Stimulated activated CD4-positive, alpha-beta T cell treated with anti-CD3 and anti-CD28 coated beads, Interleukin-2, amount 100 ng/mL, for 48 hours (primary cell): ENCODE measurements around the gene TRPV3.
"Not testable (repeated sequence)": the region's sequence is repeated elsewhere in the genome, so short reads cannot be mapped to it uniquely, and the experiment has no call there.

Experiments used
- DNase-seq, 2 donors: peaks; one replicate each; pipeline ENCODE4 v3.0.0-alpha.2; 2020

Gene TRPV3

DNA sequence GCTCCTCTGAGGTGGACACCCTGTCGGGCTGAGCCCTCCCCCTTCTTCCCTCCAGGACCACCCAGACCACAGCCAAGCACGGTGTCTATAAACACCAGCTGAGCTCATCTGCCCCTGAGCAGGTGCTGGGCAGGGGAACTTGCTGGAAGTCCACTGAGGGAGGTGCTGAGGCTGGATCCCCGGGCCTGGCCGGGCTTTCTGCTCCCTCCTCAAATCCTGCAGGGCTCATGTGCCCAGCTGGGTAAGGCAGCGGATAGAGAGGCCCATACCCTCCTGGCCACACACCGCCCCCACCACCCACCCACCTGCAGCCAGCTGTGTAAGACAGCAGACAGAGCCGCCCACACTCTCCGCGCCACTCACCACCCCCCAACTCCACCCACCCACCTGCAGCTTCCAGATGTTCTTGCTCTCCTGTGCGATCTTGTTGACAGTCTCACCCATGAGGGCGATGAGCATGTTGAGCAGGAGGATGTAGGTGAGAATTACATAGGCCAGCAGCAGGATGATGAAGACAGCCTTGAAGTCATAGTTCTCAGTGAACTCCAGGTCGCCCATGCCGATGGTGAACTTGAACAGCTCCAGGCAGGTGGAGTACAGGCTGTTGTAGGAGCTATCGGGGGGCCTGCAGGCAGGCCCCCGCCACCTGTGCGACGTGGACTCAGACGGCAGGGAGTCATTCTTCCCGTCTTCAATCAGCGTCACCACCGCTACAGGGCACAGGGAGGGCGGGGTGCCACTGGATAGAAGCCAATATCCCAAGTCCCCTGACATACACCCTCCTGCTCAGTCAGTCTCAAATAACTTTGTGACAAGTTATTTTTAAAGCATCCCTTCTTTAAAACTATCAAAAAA, 15.9 kb upstream of the TRPV3 start:
- DNase-seq, result no peak

DNA sequence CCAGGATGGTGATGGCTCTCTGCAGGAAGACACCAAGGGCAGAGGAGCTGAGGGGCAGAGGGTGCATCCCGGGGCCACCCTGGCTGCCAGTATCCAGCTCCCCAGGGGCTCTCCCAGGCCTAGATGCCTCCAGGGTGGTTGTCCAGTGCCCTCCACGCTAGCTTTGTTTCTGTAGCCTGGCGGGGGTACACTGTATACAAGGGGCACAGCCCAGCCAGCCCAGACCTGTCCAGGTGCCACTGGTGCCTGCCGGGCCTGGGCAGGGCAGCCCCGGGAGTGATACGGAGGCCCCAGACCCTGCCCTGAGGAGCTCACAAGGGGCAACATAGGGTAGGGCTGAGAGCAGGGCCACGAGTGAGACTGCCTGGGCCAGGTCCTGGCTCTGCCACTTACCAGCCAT, 14.6 kb upstream of the TRPV3 start:
- DNase-seq, result no peak

DNA sequence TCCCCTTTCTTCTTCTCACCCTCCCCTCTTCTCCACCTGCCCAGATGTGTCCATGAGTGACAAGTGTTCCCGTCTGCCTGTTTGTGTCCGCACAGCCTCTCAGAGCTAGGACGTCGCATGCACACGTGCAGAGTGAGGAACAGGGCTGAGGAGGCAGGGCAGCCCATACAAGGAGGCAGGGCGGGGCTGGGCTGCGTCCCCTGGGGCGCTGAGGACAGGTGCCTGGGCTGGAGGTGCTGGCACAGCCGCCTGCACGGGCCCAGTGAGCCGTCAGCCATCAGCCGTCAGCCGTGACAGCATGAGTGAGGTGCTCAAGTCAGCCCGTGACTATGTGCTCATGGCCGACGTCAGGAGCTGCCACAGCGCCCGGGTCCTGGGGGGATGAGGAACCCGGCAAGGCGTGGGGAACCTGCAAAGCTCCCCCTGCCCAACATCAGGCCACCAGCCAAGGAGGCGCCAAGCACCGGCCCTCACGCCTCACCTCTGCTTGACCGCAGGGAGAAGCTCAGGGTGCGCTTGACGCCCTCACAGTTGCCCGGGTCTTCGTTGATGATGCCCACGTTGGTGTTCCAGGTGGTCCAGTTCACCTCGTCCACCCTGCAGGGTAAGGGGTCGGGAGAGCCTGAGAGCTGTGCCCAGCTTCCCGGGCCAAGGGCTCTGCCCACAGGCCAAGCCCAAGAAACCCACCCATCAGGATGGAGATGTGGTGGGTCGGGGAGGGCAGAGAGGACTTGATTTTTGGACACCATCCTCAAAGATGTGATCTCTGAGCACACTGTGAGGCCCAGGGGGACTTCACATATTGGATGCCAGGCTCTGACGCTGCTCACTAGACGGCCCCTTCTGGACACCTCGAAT, 13.7 kb upstream of the TRPV3 start:
- DNase-seq, result no peak

DNA sequence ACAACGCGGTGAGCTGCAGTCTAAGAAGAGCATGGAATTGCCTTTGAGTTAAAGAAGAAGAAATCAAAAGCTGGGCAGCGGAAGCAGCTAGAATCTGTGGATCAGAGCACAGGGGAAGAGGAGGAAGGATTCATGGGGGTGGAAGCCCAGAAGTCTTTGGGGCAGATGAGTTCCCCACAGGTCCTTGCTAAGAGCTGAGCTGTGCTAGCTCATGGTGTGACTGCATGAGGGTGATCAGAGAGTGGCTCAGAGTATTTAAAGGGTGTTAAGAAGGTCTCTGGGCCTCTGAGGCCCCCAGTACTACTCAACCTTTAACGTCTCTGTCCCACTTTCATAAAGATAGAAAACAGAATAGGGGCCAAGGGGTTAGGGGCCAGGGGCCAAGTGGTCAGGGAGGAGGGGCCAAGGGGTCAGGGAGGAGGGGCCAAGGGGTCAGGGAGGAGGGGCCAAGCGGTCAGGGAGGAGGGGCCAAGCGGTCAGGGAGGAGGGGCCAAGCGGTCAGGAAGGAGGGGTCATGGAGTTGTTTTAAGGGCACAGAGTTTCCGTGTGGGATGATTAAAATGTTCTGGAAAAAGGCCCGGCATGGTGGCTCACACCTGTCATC, 12.0 kb upstream of the TRPV3 start:
- DNase-seq, result no peak

DNA sequence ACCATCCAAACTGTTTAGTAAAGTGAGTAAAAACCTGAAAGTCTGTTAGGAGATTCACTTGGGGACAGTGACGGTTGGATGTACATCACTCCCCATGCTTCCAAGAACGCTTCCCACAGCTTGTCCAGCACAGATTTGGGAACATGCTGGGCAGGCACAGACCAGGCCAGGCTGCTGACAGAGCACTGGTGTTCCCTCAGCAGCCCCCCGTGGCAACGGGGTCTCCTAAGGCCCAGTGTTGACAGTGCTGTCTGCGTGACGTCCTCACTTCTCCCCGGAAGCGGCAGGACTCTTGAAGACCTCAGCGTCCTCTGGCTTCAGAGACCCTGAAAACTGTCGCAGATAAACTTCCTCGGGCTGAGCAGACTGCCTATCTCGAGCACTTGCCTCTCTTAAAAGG, 8.9 kb upstream of the TRPV3 start:
- no peak for DNase-seq

DNA sequence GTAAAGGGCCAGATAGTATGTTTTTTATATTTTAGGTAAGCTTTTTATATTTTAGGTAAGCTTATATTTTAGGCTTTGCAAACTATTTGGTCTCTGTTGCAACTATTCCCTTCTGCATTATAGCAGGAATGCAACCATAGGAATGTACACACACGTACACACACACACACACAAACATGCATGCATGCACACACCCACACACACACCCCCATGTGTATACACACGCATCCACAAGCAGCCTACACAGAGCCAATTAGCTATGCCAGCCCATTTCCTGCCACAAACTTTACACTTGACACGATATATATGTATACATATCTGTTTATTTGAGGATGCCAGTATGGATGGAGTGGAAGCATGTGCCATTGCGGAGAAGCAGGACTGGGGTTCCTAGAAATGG, 7.5 kb upstream of the TRPV3 start:
- DNase-seq, result no peak

DNA sequence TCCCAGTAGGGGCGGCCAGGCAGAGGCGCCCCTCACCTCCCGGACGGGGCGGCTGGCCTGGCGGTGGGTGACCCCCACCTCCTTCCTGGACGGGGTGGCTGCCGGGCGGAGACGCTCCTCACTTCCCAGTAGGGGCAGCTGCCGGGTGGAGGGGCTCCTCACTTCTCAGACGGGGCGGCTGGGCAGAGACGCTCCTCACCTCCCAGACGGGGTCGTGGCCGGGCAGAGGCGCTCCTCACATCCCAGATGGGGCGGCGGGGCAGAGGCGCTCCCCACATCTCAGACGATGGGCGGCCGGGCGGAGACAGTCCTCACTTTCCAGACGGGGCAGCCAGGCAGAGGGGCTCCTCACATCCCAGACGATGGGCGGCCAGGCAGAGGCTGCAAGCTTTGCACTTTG, 6.6 kb upstream of the TRPV3 start:
- DNase-seq, result not testable (repeated sequence)

DNA sequence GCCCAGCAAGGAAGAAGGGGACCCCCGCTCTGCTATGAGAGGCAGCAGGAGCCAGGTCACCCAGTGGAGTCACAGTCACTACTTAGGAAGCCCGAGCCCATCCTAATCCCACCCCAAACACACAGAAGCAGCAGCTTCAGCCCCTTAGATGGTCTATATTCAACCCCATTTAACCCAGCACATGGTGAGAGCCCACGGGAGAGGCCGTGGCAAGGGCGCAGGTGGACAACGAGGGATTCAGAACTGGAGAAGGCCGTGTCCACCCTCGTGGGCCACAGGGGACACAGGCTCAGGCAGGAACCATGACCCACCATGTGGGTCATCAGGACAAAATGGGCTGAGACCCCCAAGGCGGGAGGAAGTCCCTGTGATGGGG, 1.6 kb upstream of the TRPV3 start:
- DNase-seq, result no peak

DNA sequence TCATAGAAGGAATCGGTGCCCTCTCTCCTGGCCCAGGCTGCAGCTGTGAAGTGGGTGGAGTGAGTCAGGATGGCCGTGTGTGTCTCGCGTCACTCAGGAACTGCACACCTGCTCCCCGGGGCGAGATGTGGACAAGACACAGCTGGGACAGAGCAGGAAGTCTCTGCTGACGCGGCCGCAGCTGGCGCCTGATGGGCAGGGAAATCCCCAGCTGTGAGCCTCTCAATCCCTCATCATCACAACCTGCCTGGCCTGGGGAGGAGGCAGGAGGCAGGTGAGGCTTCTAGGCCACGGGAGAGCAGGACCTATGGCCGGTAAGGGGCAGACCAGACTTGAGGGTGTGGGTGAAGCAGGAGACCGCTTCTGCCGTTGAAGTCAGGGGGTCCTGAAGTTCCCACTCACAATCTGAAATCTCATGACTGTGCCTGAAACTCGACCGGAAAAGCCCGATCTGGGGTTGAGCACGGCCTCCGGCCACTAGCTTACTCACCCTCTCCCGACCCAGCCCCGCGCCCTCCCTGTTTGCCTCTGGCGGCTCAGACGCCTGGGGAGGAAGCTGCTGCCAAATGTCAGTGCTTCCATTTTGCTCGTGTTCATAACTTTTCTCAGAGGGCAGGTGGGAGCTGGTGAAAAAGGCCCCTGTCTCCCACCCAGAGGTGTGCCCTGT, 1.1 kb upstream of the TRPV3 start:
- peak; percentile 29 to 45 for DNase-seq

DNA sequence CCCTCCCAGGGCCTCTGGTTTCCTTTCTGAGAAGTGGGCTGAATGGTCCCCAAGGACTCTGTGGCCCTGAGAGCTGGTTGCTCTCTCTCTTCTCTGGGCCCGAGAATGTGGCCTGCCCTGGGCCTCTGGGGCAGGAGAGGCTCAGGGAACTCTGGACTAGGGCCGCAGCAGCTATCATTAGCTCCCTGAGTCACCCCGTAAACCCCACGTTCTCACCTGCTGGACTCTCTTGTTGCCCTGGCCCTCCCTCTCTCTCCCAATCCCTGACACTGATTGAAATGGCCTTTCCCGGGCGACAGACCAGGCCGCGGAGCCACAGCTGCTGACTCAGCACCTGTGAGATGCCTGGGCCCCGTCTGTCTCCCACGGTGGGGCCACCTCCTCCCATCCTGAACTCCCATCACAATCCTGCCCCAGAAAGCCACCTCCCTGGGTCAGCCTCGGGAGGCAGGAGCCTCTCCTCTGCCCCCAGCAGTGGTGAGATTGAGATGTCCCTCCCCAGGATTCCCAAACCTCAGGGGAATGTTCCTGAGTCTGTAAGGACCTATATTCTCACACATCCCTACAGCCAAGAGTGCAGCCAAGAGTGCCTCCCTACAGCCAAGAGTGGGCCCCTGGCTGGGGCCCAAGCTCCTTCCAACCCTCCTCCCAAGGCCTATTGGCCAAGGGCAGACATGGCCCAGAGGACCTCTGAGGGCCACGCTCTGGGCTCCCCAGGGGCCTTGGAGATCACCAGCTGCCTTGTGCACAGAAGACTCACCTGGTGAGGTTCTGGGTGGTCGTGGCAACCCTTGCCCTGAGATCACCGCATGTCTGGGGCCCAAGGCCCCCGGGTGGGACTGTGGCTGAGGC, 470 bp downstream of the TRPV3 start:
- DNase-seq, result no peak

DNA sequence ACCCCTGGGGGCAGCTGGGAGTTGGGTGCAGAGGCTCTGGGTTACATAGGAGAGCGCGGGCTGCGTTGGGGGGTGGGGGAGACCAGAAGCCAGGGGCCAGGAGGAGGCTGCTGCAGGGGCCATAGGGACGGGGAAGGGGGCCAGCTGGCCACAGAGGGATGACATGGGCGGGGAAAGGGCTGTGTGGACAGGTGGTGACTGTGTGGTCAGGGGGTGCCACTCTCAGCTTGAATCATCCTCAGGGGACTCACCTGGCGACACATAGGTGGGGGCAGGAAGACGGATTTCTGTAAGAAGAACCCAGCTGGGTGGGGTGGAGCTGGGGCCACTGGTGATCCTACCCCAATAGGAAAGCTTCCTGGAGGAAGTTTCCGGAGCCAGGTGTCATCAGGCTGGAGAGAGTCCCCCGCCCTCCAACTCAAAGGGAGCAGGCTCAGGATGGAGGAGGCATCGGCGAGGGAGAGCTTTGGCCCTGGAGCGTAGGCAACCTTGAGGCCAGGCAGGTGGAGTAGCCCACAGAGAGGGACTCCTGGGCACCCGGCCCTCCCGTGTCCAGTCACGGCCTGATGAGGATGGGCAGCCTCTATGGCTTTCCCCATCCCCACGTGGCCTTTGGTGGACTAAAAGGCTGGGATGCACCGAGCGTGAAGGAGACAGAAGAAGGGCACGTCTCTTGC, 1.2 kb downstream of the TRPV3 start:
- DNase-seq, result no peak

DNA sequence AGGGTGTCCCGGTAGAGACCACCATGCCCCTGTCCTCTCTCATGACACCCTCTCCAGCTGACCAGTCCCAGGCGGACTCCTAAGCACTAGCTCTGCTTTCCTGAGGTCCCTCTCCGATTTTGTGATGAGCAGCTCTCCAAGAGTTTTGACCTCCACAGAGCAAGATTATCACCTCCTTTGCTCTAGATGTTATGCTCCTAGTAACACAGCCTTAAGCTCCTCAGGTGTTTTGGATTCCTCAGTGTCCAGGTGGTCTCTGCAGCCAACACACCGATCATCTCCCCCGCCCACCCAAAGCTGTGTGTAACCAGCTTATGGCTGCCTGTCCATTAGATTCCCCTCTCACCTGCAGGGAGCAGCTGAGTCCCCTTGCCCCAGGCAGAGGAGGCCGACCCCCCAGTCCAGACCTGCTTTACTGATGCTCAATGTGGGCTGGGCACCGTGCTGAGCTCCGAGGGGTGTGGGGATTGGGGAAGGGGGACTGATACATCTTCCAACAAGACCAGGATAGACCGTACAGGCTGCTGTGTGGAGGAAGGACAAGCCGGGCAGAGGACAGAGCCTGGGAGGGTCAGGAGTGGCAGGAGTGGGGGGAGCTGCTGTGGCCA, 2.3 kb downstream of the TRPV3 start:
- DNase-seq, result no peak

DNA sequence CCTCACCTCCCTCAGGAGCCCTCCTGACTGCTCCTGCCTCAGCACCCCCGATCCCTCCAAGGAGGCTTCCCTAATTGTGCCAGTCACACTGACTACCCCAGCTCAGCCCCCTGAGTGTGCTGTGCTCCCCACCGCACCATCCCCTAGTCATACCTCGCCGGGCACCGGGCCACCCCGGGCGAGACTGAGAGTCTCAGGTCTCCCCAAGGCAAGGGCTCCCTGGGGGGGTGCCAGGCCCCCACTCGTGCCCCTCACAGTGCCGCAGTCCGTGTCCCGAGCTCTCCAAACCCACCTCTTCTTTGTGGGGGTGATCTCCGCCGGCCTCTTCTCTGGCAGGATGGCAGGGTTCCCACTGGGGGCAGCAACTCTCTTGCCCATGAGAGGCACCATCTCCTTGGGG, 3.2 kb downstream of the TRPV3 start:
- no peak for DNase-seq

DNA sequence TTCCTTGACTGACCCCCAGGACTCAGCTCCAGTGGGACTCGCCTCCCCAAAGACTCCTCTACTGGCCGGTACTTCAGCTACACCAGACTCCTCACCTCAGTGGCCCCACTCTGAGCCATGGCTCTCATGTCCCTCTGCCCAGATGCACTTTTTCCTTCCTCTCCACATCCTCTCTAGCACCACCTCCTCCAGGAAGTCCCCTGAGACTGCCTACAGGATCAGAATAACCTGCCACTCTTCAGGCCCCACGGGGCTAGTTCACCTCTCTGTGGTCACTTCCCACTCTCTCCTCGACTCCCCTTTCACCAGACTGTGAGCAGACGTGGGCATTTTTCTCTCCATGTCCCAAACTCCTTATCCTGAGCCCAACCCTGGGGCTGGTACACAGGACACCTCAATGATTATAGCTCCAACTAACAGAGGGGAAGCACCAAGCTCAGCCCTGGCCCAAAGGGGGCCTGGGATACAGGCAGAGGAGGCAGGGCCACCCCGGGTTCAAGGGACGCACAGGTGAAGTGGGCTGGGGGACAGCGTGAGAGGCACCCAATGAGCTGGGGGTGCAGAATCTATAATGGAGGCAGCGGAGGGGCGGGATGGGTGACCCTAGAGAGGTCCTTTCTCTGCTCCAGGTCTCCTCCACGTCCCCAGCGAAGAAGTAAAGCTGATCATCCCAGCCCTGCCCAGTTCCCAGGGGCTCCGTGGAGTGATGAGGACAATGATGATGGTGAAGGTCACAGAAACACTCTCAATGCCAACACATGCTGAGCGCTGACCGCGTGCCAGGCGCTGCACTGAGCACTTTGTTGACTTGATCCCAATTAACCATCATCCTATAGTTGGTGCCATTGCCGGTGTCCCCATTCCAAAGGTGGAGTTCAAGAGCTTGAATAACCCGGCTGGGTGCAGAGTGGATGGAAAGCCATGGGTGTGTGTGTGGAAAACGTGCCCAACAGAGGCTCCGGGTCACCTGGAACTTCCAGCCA, 3.9 kb downstream of the TRPV3 start:
- DNase-seq, result no peak

DNA sequence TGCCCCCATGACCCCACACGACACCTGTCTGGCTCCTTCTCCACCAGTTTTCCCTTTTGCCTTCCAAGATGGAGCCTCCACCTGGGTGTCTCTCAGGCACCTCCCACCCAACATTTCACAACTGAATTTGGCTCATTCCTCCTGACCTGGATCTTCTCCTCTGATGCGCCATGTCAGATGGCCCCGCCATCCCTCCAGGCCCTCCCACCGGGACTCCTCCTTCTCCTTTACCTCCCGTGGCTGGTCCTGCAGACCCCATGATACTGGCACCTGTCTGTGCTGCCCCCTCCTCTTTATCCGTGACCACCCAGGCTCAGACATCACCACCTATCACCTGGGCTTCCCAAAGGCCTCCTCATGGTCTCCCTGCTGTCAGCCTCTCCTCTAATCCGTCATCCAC, 4.7 kb downstream of the TRPV3 start:
- DNase-seq, result no peak

DNA sequence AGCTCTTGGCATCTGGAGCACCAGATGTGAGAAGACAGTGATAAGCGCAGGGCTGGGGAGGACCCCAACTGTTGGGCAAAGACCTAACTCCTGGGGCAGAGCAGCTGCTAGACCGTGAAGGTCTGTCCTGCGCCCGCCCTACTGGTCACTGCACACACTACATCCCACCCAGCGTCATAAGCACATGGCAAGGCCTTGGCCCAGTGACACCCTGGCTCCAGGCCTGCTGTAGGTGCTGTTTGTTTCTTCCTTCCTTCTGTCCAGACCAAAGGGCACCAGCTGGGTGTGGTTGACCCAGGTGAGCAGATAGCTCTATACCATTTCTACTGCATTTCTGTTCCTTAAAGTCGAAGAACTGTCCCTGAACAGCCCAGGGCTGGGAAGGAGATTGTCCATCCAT, 6.4 kb downstream of the TRPV3 start:
- no peak for DNase-seq

DNA sequence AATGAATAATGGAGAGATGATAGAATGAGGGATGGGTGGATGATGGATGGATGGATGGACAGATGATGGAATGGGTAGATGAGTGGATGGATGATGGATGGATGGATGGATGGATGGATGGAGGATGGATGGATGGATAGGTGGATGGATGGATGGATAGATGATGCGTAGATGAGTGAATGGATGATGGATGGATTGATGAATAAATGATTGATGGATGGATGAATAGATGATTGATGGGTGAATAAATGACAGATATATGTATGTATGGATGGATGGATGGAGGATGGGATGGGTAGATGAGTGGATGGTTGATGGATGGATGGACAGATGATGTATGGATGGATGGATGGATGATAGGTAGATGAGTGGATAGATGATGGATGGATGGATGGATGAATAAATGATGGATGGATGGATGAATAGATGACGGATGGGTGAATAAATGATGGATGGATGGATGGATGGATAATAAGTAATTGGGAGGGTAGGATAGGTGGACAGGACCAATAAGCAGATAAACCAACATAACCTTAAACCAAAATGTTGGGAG, 7.9 kb downstream of the TRPV3 start:
- no peak for DNase-seq

DNA sequence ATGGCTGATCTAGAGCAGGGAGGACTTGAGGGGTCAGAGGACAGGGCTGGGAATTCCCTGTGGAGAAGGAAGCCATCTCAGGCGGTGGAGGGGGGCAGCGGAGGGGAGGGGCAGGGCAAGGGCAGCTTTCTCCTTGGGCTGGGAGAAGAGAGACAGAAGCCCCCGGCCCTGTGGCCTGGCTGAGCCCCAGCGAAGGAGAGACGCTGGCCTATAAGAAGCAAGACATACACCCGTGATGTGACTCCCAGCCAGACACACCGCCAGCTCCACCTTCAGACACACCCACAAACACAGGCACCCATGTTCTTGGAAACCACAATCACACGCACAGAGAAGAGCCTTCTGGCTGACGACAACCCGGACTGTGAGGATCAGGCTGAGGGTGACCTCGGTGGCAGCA, 10.0 kb downstream of the TRPV3 start:
- no peak for DNase-seq

DNA sequence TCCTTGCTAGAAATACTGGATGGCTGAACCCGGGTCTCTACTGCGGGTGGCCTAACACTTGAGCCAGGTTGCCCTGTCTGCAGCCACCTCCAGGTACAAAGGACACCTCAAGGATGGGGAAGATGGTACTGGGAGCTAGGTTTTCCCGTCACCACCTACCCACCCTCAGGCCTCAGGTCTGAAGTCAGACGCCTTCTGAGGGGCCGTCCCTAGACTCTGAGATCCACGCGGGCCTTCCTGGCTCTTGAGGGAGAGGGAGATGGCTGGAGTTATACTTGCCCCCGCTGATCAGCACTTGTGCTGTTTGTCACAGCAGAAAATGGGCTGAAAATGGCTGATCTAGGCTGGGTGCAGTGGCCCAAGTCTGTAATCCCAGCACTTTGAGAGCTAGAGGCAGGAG, 10.6 kb downstream of the TRPV3 start:
- DNase-seq, result no peak

DNA sequence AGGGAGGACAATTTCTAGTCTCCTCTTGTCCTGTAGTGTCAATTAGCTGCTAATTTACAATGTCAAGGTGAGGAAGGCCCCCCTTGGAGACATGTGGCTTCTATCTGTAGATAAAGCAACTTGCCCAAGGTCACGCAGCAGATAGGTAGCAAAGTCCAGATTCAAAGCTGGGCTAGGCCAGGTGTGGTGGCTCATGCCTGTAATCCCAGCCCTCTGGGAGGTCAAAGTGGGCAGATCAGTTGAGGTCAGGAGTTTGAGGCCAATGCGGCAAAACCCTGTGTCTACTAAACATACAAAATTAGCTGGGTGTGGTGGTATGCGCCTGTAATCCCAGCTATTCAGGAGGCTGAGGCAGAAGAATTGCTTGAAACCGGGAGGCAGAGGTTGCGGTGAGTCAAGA, 11.1 kb downstream of the TRPV3 start:
- no peak for DNase-seq
